Measurements from ENCODE around the gene CPEB4. TPM values are rescaled to one million over a fixed set of nuclear protein-coding genes. Genes with fewer than 3 reads are reported as not detected.

CPEB4 gene
- total and polyA plus RNA-seq, 4 donors: 14.3 to 113 (median 32.1) TPM

GRCh38 chr5:173963182-173963838, 75.2 kb downstream of the CPEB4 start:
- Histone ChIP-seq H3K36me3 (ENCODE audit: control insufficient read depth in 4 of 4, insufficient read depth in 3 of 4, low read depth in 1 of 4, low read length in 3 of 4) (peaks cover 0 to 5% (median 2%) of the 10 kb centered on the region in 4 donors), H3K9me3 (ENCODE audit: control insufficient read depth in 4 of 4, low read length in 3 of 4) (no peaks in the 10 kb centered on the region), H3K9ac (ENCODE audit: low read depth in 1 of 2, low read length in 2 of 2) (no peak overlapping the region), H3K27ac (ENCODE audit: low read depth in 1 of 2, low read length in 2 of 2) (no peak overlapping the region), H3K27me3 (ENCODE audit: control insufficient read depth in 4 of 4, insufficient read depth in 4 of 4, low read length in 3 of 4) (no peaks in the 10 kb centered on the region), H3K4me1 (ENCODE audit: control insufficient read depth in 4 of 4, insufficient read depth in 4 of 4, low read length in 3 of 4) (peaks cover 0 to 1% (median 0%) of the 10 kb centered on the region in 4 donors), H3K4me3 (ENCODE audit: low read depth in 1 of 3, low read length in 3 of 3) (no peak overlapping the region)
- 72% methylated on average over 10 of the region's 10 CpGs for WGBS
- TF ChIP-seq TAF1 (conservative IDR thresholded peaks at IDR 0.05) (no peak), YY1 (IDR thresholded peaks at IDR 0.05) (no peak), HNF4A (conservative IDR thresholded peaks at IDR 0.05) (no peak), JUND (IDR thresholded peaks at IDR 0.05) (no peak)
- DNase-seq (ENCODE audit: low spot score): no peak

- Histone ChIP-seq H3K36me3 (ENCODE audit: control insufficient read depth in 4 of 4, insufficient read depth in 3 of 4, low read depth in 1 of 4, low read length in 3 of 4) (peaks cover 0 to 5% (median 1%) of the 10 kb centered on the region in 4 donors), H3K9me3 (ENCODE audit: control insufficient read depth in 4 of 4, low read length in 3 of 4) (no peaks in the 10 kb centered on the region), H3K9ac (ENCODE audit: low read depth in 1 of 2, low read length in 2 of 2) (no peak overlapping the region), H3K27ac (ENCODE audit: low read depth in 1 of 2, low read length in 2 of 2) (no peak overlapping the region), H3K27me3 (ENCODE audit: control insufficient read depth in 4 of 4, insufficient read depth in 4 of 4, low read length in 3 of 4) (no peaks in the 10 kb centered on the region), H3K4me3 (ENCODE audit: low read depth in 1 of 3, low read length in 3 of 3) (no peak overlapping the region), H3K4me1 (ENCODE audit: control insufficient read depth in 4 of 4, insufficient read depth in 4 of 4, low read length in 3 of 4) (peaks cover 0 to 1% (median under 1%) of the 10 kb centered on the region in 4 donors)
- no peak for TF ChIP-seq HNF4G (IDR thresholded peaks at IDR 0.05)
- WGBS: 71% methylated on average over 19 of the region's 19 CpGs
- no peak for DNase-seq (ENCODE audit: low spot score)
These were observed 75.8 kb downstream of the CPEB4 start for GRCh38 chr5:173963867-173964441.

GRCh38 chr5:173964506-173964905, 76.4 kb downstream of the CPEB4 start:
- Histone ChIP-seq H3K27me3 (ENCODE audit: control insufficient read depth in 4 of 4, insufficient read depth in 4 of 4, low read length in 3 of 4) (no peaks in the 10 kb centered on the region), H3K9me3 (ENCODE audit: control insufficient read depth in 4 of 4, low read length in 3 of 4) (no peaks in the 10 kb centered on the region), H3K4me1 (ENCODE audit: control insufficient read depth in 4 of 4, insufficient read depth in 4 of 4, low read length in 3 of 4) (peaks cover 0 to 3% (median 3%) of the 10 kb centered on the region in 4 donors), H3K9ac (ENCODE audit: low read depth in 1 of 2, low read length in 2 of 2) (no peak overlapping the region), H3K4me3 (ENCODE audit: low read depth in 1 of 3, low read length in 3 of 3) (no peak overlapping the region), H3K27ac (ENCODE audit: low read depth in 1 of 2, low read length in 2 of 2) (no peak overlapping the region), H3K36me3 (ENCODE audit: control insufficient read depth in 4 of 4, insufficient read depth in 3 of 4, low read depth in 1 of 4, low read length in 3 of 4) (no peaks in the 10 kb centered on the region)
- WGBS: 89% methylated on average over 1 of the region's 1 CpG
- no peak for TF ChIP-seq ZBTB33 (IDR thresholded peaks at IDR 0.05)
- no peak for TF ChIP-seq RXRA (IDR thresholded peaks at IDR 0.05)
- no peak for TF ChIP-seq YY1 (IDR thresholded peaks at IDR 0.05)
- DNase-seq (ENCODE audit: low spot score): no peak

GRCh38 chr5:173967241-173967640, 79.1 kb downstream of the CPEB4 start:
- no peaks in the 10 kb centered on the region for H3K27me3 ChIP-seq (ENCODE audit: control insufficient read depth in 4 of 4, insufficient read depth in 4 of 4, low read length in 3 of 4)

More at GRCh38 chr5:173967241-173967640, 79.1 kb downstream of the CPEB4 start:
- peaks cover 0 to 8% (median 5%) of the 10 kb centered on the region in 4 donors for H3K4me1 ChIP-seq (ENCODE audit: control insufficient read depth in 4 of 4, insufficient read depth in 4 of 4, low read length in 3 of 4)
- H3K4me3 ChIP-seq (ENCODE audit: low read depth in 1 of 3, low read length in 3 of 3): no peak overlapping the region
- 75% methylated on average over 4 of the region's 4 CpGs for WGBS
- no peak for DNase-seq (ENCODE audit: low spot score)
- H3K9me3 ChIP-seq (ENCODE audit: control insufficient read depth in 4 of 4, low read length in 3 of 4): no peaks in the 10 kb centered on the region
- TF ChIP-seq REST (IDR thresholded peaks at IDR 0.05): no peak
- no peak overlapping the region for H3K27ac ChIP-seq (ENCODE audit: low read depth in 1 of 2, low read length in 2 of 2)
- no peak overlapping the region for H3K9ac ChIP-seq (ENCODE audit: low read depth in 1 of 2, low read length in 2 of 2)
- no peaks in the 10 kb centered on the region for H3K36me3 ChIP-seq (ENCODE audit: control insufficient read depth in 4 of 4, insufficient read depth in 3 of 4, low read depth in 1 of 4, low read length in 3 of 4)
